HEK293T (cell line): ENCODE measurements around the gene CALN1.

Experiments used
- FOXM1 ChIP-seq: fragments of 450-650 bp; IDR thresholded peaks from 2 replicates; pipeline ENCODE4 v1.6.1; 2017; ENCODE audit warnings: mild to moderate bottlenecking, borderline replicate concordance
- NFRKB ChIP-seq: fragments of 450-650 bp; IDR thresholded peaks from 2 replicates; pipeline ENCODE4 v1.6.1; 2016; ENCODE audit warnings: mild to moderate bottlenecking, moderate library complexity
- TARDBP ChIP-seq: fragments of 450-650 bp; IDR thresholded peaks from 2 replicates; pipeline ENCODE4 v1.6.1; 2016

- TF ChIP-seq NFRKB (no peak), TARDBP (no peak), FOXM1 (no peak)
Measured at GRCh38 chr7:72016574-72016973, 395.6 kb downstream of the CALN1 start.
